Measurements from ENCODE around the gene EIF5.

GRCh38 chr14:103380719-103381377 is 46.8 kb downstream of the EIF5 start:
- no peak for TF ChIP-seq CTCF (conservative IDR thresholded peaks at IDR 0.05)
- TF ChIP-seq ZFX (IDR thresholded peaks at IDR 0.05): no peak

Data from C4-2B (cell line).